ENCODE measurements around the gene ADARB1. TPM values are rescaled to one million over a fixed set of nuclear protein-coding genes. Genes with fewer than 3 reads are reported as not detected.

Gene ADARB1
- total and polyA plus RNA-seq, 9 of the 15 experiments (the other 6 are each of a cell fraction or from before 2014, with no cell fraction given), result 6.7 to 16.0 (median 8.3) TPM

- TF ChIP-seq, protein P1, sequence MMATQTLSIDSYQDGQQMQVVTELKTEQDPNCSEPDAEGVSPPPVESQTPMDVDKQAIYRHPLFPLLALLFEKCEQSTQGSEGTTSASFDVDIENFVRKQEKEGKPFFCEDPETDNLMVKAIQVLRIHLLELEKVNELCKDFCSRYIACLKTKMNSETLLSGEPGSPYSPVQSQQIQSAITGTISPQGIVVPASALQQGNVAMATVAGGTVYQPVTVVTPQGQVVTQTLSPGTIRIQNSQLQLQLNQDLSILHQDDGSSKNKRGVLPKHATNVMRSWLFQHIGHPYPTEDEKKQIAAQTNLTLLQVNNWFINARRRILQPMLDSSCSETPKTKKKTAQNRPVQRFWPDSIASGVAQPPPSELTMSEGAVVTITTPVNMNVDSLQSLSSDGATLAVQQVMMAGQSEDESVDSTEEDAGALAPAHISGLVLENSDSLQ (IDR thresholded peaks at IDR 0.05), result 0 out of 2 replicates have a peak, but pooled peaks have one; percentile 2
These were observed 64.6 kb downstream of the ADARB1 start (continued) for GRCh38 chr21:45139003-45139360.

DNA sequence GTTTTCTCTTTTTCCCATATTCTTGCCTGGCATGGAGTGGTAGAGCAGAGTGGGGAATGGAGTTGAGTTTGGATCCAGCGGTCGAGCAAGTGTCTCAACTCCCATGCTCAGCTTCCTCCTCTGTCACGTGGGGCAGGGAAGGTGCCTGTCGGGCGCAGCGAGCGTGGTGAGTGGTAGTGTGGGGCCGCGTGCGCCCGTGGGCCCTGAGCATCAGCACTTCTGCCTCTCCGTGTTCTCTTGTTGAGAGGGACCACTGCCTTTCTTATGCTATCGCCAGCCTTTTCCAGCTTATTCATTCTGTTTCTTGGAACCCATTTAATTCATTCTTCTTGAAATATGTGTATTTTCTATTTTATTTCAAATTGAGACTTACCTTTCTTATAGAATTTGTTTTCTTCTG lies 65.1 kb downstream of the ADARB1 start:
- Histone ChIP-seq H3K9ac (ENCODE audit: insufficient read depth in 1 of 2, low read depth in 2 of 2, low read length in 2 of 2) (no peak overlapping the region), H3K9me3 (replicated peaks; ENCODE audit: control insufficient read depth, insufficient read depth, low read depth, low read length) (no peaks in the 10 kb centered on the region), H3K4me2 (ENCODE audit: insufficient read depth, low read length) (no peak overlapping the region), H3K4me3 (no peak overlapping the region), H2AFZ (ENCODE audit: low read depth, low read length) (no peak overlapping the region), H3K4me1 (replicated peaks in 1 of 2; ENCODE audit: control insufficient read depth in 2 of 2, insufficient read depth in 2 of 2, low read length in 2 of 2) (peaks cover 19 to 23% of the 10 kb centered on the region in 2 experiments; a peak in 4 of 5 replicates), H3K27me3 (ENCODE audit: control insufficient read depth in 2 of 2, insufficient read depth in 2 of 2, low read length in 2 of 2) (no peaks in the 10 kb centered on the region), H3K36me3 (ENCODE audit: control insufficient read depth, insufficient read depth, low read length) (no peaks in the 10 kb centered on the region), H3K79me2 (ENCODE audit: control insufficient read depth, insufficient read depth, low read length) (no peaks in the 10 kb centered on the region), H3K9me1 (ENCODE audit: control insufficient read depth, insufficient read depth, low read length) (no peaks in the 10 kb centered on the region), H4K20me1 (replicated peaks; ENCODE audit: control insufficient read depth, insufficient read depth, low read length) (no peaks in the 10 kb centered on the region), H3K27ac (ENCODE audit: extremely low read depth, low read depth, low read length) (no peak overlapping the region)
- POLR2A ChIA-PET, result no interaction called here
- WGBS (ENCODE audit: insufficient coverage, low coverage, missing lambda C conversion rate), result 84% methylated on average over 13 of the region's 13 CpGs
- BruUV-seq (replicated peaks), result no TSS peak
- TF ChIP-seq BRD4 (IDR thresholded peaks at IDR 0.05), result no peak
- no peak for TF ChIP-seq BRF2 (IDR thresholded peaks at IDR 0.05; ENCODE audit: borderline replicate concordance, insufficient read depth, insufficient read length)
- TF ChIP-seq MAFG (tag; conservative IDR thresholded peaks at IDR 0.05), result no peak
- no peak for TF ChIP-seq DPF2 (IDR thresholded peaks at IDR 0.05)
- TF ChIP-seq ZNF274 (IDR thresholded peaks at IDR 0.05; ENCODE audit: borderline replicate concordance, low read depth, low read length), result no peak
- TF ChIP-seq POLR3G (IDR thresholded peaks at IDR 0.05; ENCODE audit: extremely low read depth, insufficient read length, insufficient replicate concordance), result no peak
- TF ChIP-seq RBM17 (IDR thresholded peaks at IDR 0.05; ENCODE audit: borderline replicate concordance, low read depth, low read length), result no peak
- TF ChIP-seq, protein P2, sequence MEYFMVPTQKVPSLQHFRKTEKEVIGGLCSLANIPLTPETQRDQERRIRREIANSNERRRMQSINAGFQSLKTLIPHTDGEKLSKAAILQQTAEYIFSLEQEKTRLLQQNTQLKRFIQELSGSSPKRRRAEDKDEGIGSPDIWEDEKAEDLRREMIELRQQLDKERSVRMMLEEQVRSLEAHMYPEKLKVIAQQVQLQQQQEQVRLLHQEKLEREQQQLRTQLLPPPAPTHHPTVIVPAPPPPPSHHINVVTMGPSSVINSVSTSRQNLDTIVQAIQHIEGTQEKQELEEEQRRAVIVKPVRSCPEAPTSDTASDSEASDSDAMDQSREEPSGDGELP (CRISPR knock-in tag; IDR thresholded peaks at IDR 0.05; ENCODE audit: borderline replicate concordance), result no peak
- no peak for TF ChIP-seq TARDBP (IDR thresholded peaks at IDR 0.05)
- ATAC-seq (no peak), DNase-seq (ENCODE audit: extremely low read depth in 1 of 4, low spot score in 3 of 4) (no peak), FAIRE-seq (no peak)
- in situ Hi-C loops (cut with MboI), result loop anchor here (5.0 kb wide), 1 partner anchor 192 kb away; no protein-coding TSS in a partner anchor
- CTCF ChIA-PET (ENCODE audit: low intra/inter-chr PET ratio), result interaction anchor here (0.6 to 5.2 kb wide), 8 partner anchors 34 to 300 kb away, joined by 3 to 51 read pairs (median 10); no protein-coding TSS in a partner anchor
- intact Hi-C loops (cut with micrococcal nuclease), result loop anchor here (10.0 kb wide), 1 partner anchor 125 kb away; no protein-coding TSS in a partner anchor

Measured in K562 (cell line).